ENCODE measurements around the gene COX10.

The COX10 gene

DNA sequence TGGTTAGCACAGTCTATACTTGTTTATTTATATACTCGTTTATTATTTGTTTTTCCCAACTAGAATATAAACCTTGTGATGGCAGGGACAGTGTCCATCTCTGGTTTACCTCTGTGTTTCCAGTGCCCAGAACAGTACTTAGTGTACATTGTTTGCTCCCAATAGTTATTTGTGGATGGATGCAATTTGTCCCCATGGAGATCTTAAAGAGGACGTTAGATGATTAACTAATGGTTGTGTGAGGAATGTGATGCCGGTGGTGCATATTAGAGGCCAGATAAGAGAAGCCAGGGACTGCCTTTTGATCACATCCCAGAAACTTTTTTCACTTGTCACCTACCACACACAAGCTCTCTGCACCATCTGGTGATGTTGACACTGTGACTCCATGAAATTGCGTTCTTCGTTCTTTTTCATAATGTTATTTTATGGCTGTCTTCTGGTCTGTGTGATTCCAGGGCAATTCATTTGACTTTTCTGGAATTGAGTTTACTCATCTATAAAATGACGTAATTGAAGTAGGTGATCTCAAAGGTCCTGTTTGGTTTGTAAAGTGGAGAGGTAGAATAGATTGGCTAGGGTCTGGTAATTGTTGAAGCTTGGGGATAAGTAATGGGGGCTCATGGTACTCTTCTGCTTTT is 1.2 kb downstream of the COX10 start:
- no peak for DNase-seq
- no peak for ATAC-seq

- ATAC-seq (no peak), DNase-seq (no peak)
Measured at GRCh38 chr17:14072881-14073280, 3.6 kb downstream of the COX10 start.

- DNase-seq, result no peak
- ATAC-seq, result no peak
Measured at GRCh38 chr17:14078027-14078426, 8.7 kb downstream of the COX10 start.

- ATAC-seq (no peak), DNase-seq (no peak)
Measured at GRCh38 chr17:14080847-14081251, 11.5 kb downstream of the COX10 start.

DNA sequence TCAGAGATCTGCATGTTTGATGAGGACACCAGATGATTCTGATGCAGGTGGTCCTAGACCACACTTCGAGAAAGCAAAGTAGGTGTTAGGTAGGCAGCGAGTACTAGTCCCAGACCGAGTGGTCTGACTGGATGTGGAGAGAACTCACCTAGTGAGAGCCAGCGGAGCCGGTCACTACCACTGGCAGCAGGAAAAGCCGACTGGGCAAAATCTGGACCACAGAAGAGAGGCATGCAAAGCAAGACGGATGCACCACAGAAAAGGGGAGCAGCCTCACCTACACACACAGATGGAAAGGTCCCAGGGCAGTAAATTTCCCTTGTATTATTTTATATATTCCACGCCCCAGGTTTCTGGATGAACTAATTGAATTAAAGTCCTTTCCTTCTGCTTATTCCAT is 13.5 kb downstream of the COX10 start:
- ATAC-seq, result no peak
- DNase-seq, result no peak

DNA sequence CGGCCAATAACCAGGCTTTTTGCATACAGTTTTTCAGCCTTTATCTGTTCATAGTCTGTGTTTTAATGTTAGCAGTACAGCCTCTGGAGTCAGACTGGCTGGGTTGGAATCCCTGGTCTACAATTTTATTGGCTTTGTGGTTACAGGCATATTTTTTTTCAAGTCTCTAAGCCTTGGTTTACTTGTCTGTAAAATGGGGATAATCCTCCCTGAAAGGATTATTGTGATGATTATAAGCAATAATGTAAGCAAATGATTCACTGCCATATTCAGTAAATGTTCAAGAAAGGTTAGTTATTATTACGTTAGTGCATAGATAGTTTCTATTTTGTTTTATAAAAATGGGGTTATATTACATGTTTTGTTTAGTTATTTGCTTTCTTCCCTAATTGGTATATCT is 15.7 kb downstream of the COX10 start:
- no peak for DNase-seq
- no peak for ATAC-seq

GRCh38 chr17:14086189-14086588 is 16.9 kb downstream of the COX10 start:
- ATAC-seq, result no peak
- DNase-seq, result no peak

- no peak for DNase-seq
Measured at GRCh38 chr17:14089179-14089578, 19.9 kb downstream of the COX10 start.

GRCh38 chr17:14091367-14091766 is 22.1 kb downstream of the COX10 start:
- ATAC-seq, result no peak
- DNase-seq, result no peak

More at GRCh38 chr17:14089179-14089578, 19.9 kb downstream of the COX10 start:
- no peak for ATAC-seq

DNA sequence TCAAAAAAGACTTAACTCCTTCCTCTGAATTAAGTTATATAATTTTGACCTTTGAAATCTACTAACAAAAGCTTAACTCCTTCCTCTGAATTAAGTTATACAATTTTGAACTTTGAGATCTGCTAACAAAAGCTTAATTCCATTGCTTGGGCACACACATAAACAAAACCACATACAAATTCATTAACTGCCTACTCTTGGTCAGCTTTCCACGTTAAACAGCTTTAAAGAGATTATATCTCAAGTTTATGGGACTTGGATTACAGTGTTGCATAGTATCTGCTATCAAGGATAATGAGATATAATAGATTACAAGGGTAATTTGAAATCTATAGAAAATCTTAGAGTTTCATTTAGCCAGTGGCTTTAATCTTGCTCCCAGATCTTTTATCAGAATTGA is 23.5 kb downstream of the COX10 start:
- ATAC-seq (no peak), DNase-seq (no peak)

GRCh38 chr17:14094676-14095601 is 25.6 kb downstream of the COX10 start:
- no peak for DNase-seq
- no peak for ATAC-seq

GRCh38 chr17:14095631-14096030 is 26.3 kb downstream of the COX10 start:
- ATAC-seq (no peak), DNase-seq (no peak)

DNA sequence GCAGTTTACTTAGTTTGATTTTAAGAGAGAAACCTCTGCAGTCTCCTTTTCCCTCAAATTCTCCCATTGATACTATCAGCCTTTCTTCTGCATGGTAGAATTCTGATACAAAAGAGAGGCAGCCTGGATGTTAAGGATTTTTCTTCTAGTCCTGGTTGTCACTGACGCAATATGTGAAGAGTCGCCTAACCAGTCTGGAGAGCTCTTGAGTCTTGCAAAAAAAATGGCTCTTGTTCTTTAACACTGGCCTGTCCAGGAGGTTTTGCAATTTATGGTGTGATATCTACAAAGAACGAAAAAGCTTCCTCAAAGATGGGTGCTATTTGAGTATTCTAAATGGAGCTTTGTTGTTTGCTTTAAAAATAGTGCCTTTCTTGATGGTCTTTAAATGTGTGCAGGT is 28.9 kb downstream of the COX10 start:
- ATAC-seq (no peak), DNase-seq (no peak)

GRCh38 chr17:14101976-14102375 is 32.7 kb downstream of the COX10 start:
- no peak for ATAC-seq
- DNase-seq, result no peak

GRCh38 chr17:14103836-14104235 is 34.5 kb downstream of the COX10 start:
- ATAC-seq (no peak), DNase-seq (no peak)

- DNase-seq (no peak), ATAC-seq (no peak)
Measured at GRCh38 chr17:14104734-14105133, 35.4 kb downstream of the COX10 start.

GRCh38 chr17:14107889-14108288 is 38.6 kb downstream of the COX10 start:
- ATAC-seq (no peak), DNase-seq (no peak)

DNA sequence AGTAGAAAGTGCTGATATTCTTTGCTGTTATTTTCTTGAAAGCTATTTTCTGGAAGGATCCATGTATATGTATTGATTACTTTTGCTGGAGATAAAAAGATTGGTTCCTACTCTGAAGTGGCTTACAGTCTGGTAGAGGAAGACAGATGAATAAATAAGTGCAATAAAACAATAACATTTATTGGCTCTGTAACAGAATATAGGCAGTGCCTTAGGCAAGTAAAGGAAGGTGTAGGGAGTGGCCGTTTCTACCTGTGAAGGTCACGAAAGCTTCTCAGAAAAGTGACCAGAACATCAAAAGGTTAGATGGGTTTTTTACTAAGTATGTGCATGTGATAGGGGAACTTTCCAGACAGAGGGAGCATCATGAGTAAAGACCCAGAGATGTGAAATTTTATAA is 43.1 kb downstream of the COX10 start:
- no peak for ATAC-seq
- no peak for DNase-seq

GRCh38 chr17:14113137-14113536 is 43.8 kb downstream of the COX10 start:
- no peak for ATAC-seq
- DNase-seq, result no peak

DNA sequence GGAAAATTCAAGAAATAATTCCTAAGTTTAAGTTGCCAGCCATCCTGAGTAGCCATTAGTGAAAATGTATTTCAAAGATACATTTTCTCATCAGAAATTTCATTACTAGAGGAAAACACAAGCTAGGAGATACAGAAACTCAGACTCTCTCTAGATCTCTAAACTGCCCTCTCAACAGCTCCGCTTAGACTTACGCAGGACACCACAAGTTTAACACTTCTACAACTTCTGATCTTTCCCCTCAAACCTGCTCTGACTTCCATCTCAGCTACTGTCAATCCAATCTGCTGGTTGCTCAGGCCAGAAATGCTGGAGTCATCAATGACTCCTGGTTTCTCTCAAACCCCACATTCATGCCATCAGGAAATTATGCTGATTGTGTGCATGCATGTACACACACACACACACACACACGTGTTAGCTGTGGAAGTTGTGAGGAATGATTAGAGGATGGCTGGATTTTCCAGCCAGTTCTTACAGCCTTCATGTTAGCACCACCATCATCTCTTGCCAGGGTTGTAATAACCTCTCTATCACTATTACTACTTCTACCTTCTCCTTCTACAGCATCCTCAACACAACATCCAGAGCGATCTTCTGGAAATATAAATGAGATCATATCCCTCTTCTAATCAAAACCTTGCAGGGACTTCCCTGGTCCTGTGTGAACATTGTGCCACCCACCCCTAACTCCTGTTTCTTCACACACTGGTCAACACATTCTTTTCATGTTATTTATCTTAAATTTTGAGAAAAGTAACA is 47.1 kb downstream of the COX10 start:
- no peak for DNase-seq
- peak; percentile 35 for ATAC-seq

- DNase-seq, result no peak
- ATAC-seq, result peak; percentile 91
Measured at GRCh38 chr17:14118951-14119350, 49.6 kb downstream of the COX10 start.

DNA sequence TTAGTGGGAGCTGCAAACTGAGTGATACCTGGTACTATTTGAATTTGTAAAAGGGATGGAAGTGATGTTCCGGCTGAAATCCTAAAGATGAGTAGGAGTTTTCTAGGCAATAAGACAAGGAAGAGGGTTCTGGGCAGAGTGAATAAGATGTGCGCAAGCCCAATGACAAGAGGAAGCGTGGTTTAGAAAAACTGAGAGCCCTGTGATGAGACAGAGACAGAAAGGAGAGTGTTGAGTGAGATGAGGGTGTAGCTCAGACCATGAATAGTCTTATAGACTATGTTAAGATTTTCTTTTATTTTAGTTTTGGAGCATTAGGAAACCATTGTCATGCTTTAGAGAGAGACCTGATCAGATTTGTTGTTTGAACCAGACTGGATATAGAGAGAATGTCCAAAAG is 50.2 kb downstream of the COX10 start:
- no peak for ATAC-seq
- DNase-seq, result no peak

- no peak for DNase-seq
- no peak for ATAC-seq
Measured at GRCh38 chr17:14121952-14122351, 52.6 kb downstream of the COX10 start.

All from stimulated activated naive CD8-positive, alpha-beta T cell treated with anti-CD3 and anti-CD28 coated beads, Interleukin-15, Interleukin-2, amounts not matched to agents 100 U/mL and 50 U/mL, for 24 hours (primary cell).